Jurkat, Clone E6-1 (cell line): Measurements from ENCODE around the gene CLBA1.

Experiments
- DNase-seq: peaks from one replicate; pipeline ENCODE4 v3.0.0-alpha.2; 2011; ENCODE audit warnings: low read depth, low spot score
- H3K4me3 ChIP-seq: 2 replicates; pipeline ENCODE4 v1.5.1; 2011; ENCODE audit warnings: mild to moderate bottlenecking, low read length, control low read depth, moderate library complexity

The CLBA1 gene

DNA sequence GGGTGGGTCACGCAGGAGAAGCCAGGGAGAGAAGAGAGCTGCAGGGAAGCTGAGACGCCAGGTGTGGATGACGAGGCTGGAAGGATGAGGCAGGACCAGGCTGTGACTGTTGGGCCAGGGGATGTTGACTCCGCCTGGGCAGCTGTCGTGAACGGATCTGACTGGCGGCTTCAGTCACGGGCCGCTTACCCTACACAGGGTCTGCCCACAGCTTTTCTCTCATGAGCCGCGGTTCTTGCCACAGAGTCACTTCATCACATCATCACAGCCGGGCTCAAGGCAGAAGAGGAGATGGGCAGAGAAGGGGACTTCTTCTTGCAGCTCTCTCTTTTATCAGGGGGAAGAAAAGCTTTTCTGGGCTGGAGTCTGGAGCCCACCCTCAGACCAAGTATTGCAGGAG is 7.7 kb downstream of the CLBA1 start:
- DNase-seq, result no peak
- no peak overlapping the region for H3K4me3 ChIP-seq

DNA sequence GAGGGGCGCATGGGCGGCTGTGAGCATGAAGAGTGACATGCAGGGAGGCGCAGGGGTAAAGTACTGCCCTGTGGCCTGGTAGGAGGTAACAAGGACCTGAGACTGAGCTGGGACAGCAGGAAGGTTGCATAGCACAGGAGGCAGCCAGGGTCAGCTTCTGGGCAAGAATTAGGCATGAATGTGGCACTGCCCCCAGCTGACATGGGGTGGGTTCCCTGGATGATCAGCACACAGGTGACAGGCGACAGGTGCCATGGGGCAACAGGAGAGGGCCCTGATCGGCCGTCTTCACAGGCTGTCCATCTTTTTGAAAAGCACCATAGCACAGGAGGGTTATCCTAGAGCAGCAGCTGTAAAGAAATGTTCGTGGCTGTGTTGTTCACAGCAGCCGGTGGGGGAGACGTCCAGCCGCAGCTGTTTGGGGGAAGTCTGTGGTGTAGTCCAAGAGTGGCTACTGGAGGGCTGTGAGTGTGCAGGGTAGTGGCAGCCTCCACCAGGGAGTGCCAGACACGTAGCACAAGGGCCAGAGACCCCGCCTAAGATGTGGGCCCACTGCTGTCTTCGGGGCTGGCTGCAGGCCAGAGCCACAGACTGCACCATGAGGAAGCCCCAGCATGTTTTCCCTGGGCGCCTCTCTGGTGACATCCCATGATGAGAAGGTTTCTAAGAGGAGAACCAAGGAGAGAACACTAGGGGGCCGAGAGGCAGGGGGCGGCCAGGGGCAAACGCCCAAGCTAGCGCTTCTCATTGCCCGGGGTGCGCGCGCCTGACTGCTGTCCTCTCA is 8.4 kb downstream of the CLBA1 start:
- DNase-seq, result no peak
- no peak overlapping the region for H3K4me3 ChIP-seq

DNA sequence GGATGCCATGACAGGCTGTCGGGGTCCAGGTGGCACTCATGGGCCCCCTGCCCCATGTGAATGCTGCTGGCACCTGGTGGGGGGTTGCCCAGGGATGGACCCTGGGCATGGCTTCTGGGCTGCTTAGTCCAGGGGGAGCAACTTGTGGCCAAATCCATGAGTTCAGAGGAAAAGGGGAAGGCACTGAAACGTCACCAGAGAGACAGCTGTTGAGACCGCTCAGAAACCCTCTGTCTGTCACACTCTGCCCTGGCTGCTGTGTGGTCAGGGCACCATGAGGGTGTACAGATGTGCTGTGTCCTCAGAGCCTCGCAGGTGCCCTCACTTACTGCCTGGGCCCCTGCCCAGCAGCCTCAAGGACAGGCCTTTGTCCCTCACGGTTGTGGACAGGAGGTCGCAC is 9.4 kb downstream of the CLBA1 start:
- no peak overlapping the region for H3K4me3 ChIP-seq
- no peak for DNase-seq

DNA sequence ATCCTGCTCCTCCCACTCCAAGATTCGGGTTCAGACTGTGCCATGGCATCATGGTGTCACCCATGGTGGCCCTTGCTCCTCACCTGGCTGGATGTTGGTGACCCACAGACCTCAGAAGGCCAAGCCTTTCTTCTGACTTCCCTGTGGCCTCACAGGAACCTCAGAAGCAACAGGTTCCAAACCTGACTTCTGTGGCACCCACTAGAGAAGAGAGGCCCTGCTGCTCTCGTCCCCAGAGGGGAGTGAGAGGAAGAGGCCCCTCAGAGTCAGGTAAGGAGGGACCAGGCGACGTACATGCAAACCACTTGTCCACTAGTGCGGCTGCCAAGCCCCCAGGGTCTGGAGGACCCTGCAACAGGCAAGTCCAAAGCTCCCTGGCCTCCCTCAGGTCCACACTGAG is 10.4 kb downstream of the CLBA1 start:
- no peak for DNase-seq
- no peak overlapping the region for H3K4me3 ChIP-seq

DNA sequence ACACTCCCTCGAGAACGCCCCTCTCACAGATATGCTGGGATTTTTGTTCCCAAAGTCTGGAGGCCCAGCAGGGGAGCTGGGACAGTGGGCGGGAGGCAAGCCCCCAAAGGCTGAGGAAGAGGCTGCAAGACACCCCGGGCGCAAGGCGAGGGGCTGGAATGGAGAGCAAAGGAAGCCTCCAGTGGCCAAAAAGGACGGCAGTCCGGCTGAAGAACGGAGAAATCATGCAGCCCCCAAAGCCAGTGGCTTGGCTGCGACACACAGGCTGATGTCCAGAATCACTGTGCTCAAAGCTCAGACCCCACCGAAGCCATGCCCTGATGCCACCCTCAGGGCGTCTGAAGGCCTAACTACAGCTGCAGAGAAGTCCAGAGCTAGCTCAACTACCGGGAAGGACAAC is 10.9 kb downstream of the CLBA1 start:
- no peak for DNase-seq
- no peak overlapping the region for H3K4me3 ChIP-seq

DNA sequence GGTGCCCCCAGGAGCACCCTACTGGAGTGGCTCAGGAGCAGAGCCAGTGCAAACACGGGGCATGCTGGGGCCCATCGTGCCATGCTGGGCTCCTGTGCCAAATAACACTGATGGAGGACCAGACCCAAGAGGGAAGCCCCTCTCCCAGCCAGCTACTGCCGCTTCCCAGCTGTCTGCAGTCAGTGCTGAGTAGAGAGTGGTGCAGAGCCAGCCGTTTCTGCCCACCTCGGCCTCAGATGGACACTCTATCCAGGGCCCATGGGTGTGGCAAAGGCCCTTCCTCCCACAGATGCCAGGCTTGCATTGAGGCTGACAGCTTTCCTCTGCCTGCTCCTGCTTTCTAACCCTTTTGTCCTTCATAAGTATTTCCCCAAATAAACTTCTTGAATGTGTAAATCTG is 13.2 kb downstream of the CLBA1 start:
- H3K4me3 ChIP-seq, result no peak overlapping the region
- DNase-seq, result no peak

DNA sequence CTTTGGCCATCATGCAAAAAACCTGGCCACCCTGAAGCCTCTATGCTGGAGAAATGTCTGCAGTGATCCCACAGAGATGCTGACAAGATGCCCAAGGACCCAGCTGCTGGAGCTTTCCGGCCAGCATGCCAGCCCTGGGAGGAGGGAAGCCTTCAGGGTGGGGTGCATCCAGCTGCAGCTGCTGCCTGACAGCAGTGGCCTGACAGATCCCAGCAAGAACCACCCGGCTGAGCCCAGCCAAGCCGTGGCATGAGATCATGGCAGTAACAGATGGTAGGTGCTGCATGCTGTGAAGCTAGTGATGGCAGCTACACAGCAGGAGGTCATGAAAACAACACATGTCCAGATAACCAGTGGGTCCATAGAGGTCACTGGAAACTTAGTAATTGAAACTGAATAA is 13.8 kb downstream of the CLBA1 start:
- no peak overlapping the region for H3K4me3 ChIP-seq
- no peak for DNase-seq

DNA sequence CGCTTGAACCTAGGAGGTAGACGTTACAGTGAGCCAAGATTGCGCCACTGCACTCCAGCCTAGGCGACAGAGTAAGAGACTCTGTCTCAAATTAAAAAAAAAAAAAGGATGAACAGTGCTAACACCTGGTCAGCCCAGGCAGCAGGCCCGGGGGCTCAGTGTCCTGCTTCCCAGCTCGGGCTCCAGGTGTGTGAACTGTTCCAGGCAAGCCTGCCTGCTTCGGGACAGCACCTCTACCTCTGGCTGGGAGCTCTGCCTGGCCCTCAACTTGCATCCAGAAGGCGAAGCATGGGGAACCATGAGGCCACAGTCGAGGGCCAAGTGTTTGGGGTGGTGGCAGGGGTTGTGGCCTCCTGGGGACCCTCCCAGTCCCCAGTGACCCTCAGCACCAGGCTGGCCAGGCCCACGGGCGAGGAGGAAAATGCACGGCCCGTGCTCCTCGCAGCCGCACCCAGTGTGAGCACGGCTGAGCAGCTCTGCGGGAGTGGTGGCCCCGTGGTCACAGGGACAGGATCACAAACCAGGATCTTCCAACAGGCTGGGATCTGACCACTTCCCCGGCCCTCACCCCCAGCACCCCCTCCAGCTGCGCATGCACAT is 19.8 kb downstream of the CLBA1 start:
- no peak for DNase-seq
- H3K4me3 ChIP-seq, result no peak overlapping the region

DNA sequence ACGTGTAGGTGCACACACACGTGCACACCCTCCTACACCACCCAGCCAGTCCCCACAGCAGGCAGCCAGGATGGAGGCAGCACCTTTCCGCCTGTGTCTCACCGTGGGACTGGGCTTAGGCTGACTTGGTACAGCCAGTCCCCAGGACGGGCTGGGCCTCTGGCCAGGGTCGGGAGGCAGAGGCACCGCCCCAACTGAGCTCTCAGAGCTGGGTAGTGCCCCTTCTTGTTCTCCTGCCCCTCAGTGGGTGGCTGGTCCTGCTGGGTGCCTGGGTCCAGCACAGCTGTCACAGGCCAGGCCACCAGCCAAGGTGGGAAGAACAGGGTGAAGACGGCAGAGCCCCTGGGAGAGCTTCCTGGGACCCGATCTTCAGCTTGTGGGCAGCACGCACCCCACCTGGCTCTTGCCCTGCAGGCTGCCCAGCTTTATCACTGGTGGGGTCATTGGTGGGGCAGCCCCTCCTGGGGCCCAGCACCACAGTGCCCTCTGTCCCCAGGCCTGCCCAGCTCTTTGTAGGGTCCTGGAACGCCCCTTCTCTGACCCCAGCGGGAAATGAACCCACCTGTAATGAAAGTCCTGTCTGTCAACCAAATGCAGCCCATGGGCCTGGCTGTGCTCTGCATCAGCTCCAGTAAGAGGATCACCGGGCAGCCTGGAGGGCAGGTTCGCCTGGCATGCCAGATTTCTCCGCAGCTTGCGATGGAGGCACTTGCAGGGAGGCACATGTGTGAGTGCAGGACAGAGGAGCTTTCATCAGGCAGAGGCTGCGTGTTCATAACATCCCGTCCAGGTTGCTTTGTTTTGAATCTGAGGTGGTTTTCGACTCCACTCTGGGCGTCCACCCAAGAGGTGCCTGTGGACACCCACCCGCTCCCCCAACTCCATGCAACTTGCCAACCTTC is 20.6 kb downstream of the CLBA1 start:
- no peak overlapping the region for H3K4me3 ChIP-seq
- DNase-seq, result no peak

DNA sequence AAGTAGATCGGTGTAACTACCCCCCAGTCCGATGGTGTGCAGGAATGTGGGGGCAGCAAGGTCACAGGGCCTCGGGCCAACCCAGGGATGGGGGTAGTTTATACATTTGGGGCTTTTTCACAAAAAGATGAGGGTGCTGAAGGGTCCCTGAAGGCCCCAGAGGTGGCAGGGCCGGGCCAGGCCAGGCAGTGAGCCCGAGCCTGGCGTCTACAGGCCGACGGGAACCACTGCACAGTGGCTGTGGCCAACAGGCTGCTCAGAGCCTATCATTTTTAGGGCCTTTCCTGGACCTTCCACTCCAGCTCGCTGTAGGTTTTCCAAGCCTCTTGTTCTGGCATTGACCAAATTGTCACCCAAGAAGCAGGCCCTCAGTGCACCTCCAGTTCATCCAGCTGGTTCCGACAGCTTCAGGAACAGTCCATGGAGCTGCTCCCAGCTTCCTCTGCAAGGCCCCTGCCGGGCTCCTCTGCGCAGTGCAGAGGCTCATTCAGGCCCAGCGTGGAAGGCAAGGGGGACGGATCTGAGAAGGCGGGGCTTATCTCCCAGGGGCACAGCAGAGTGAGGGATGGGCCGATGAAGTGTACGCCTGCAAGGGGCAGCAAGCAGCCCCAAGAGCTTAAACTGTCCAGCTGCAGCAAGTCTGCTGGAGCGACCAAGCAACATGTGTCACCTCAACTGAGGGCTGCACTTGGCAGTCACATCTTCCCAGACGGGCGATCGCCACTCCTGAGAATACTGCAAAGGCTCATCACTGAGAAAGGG is 21.4 kb downstream of the CLBA1 start:
- no peak for DNase-seq
- no peak overlapping the region for H3K4me3 ChIP-seq

DNA sequence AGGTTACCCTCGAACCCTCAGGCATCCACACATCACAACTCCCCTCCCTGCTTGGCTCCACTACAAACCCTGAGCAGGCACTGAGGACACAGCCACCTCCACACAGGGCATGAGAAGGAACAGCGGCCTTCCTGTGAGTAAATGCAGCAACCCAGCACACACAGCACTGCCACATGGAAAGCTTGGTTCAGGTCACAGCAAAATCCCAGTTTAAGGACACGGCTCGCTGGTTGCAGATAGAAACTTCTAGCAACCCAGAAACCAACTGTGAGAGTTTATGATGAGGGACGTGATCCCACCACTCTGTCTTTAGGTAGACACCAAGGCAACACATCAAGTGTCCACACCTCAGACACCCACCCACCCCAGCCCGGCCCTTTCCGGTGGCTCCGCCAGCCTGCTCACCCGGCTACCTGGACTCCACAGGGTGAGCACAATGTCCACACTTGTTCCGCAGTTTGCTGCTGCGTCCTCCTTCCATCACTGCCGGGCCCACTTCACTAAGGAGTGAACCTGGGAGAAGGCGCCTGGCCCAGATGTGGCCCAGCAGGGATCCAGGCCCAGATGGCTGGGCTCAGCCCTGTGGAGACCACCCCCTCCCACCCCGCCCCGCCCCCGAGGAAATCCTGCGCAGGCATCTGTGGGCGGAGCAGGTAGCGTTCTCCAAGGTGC is 22.1 kb downstream of the CLBA1 start:
- DNase-seq, result no peak
- H3K4me3 ChIP-seq, result no peak overlapping the region

DNA sequence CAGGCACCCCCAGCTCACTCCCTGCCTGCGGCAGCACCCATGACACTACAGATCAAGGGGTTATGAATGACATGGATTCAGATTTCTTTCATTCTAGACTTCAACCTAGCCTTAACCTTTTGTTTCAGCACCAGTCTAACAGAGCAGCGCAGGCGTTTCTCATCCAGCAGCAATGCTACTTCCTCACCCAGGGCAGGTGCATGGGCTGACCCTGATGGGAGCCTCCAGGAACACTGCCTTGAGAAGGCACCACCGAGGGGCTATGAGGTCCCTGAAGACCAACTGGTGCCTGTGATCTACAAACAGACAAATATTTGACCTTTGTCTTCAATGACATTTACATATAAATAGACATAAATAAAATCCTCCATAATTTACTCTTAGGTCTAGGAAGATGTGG is 24.5 kb downstream of the CLBA1 start:
- no peak overlapping the region for H3K4me3 ChIP-seq
- no peak for DNase-seq

DNA sequence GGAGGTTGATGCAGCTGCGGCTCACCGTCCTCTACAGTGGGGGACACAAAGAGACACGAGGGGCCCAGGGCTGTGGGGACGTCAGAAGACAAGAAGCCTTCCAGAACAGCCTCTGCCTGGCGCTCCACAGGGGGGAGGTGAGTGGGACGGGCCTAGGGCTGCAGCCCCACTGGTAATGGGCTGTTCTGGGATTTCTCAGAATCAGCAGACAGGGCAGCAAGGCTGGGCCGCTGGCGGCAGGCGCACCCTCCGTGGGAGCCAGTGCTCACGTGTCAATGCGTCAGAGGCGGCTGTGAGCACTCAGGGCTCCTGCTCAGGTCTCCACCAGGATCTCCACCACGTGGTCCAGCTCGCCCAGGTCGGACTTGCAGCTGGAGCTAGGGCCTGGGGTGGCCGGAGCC is 25.3 kb downstream of the CLBA1 start:
- H3K4me3 ChIP-seq, result no peak overlapping the region
- no peak for DNase-seq

DNA sequence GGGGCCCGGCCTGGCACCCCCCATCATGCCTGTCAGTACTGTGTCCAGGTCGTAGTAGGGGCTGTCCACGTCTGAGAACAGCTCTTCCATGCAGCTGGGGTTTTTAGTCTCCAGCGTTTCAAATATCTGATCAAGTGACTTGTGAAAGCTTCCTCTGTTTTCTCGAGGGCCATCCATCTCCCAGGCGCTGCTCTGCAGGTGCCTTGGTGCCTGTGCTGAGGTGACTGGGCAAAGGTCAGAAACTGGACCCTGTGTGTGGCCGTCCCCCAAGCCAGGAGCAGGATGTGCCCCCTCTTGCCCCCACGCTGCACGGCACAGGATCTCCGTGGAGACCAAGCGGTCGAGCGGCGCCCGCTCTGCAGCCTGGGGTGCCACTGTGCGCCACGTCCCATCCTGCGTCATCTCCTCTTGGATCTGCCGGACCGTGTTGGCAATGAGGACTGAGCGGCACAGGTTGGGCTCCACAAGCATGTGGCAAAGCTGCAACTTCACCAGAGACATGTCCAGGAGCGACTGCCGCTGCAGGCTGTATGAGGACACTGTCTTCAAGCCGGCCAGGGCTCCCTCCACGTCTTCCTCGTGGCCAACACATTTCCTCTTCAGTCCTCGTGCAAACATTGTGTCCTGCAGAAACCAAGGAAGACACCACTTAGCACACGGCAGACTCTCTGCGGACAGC is 25.9 kb downstream of the CLBA1 start:
- no peak for DNase-seq
- H3K4me3 ChIP-seq, result no peak overlapping the region

DNA sequence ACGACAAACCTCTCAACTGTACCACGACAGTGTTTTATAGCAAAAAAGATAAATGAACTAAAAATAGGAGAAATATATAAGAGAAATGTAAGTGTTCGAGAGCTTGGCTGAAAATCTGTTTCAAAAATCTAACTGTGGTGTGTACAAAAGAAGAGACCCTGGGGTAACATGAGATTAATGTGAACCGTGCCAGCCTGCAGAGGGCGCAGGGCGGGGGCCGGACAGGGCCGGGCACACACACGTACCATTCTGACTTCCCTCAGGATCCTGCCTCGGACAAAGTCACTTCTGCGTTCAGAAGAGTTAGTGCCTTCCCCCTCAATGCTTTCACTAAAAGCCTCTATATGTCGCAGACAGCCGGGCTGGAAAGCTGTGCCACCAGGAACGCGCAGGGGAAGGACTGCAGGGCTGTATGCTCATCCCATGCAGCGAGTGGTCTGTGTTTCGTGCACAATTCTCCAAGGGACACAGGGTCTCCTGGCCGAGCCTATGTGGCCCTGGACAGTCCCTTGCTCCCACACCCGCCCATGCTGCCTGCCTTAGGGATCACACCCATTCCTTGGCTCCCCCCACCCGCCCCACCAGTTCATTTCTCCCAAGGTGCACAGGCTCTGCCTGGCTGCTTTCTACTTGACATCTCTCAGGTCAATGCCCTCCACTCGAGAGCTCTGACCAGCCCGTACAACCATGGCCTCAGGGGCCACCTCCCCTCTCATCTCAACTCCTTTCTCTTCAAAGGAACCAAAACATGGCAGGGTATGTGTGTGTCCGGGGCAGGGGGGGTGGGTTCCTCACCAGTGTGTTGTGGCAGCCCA is 26.8 kb downstream of the CLBA1 start:
- DNase-seq, result no peak
- no peak overlapping the region for H3K4me3 ChIP-seq

DNA sequence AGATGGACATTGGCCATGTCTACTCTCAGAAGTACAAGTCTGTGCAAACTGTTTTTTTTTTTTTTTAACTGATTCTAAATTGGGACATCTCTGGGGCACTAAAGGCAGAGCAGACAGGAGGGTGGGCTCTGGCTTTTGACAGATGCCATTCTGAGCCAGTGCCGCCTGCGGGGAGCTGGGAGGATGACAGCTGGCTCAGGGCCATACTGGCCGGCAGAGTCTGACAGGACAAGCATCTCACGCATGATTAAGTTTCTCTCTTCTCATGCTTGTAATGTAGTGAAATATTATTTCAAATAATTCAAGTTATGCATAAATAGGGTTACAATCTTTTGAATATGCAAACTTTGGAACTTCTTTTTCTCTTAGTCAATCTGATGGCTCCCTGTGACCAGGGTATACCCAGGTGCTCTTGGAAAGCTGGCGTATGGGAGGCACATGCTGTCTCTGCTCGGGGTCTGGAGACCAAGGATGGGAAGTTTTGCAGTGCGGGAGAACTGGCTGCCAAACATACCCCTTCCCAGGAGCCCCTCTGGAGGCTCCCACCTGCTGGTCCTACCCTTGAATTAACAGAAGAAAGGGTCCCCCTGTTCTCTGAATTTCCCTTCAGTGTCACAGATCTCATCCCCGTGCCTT is 27.7 kb downstream of the CLBA1 start:
- no peak overlapping the region for H3K4me3 ChIP-seq
- DNase-seq, result no peak

DNA sequence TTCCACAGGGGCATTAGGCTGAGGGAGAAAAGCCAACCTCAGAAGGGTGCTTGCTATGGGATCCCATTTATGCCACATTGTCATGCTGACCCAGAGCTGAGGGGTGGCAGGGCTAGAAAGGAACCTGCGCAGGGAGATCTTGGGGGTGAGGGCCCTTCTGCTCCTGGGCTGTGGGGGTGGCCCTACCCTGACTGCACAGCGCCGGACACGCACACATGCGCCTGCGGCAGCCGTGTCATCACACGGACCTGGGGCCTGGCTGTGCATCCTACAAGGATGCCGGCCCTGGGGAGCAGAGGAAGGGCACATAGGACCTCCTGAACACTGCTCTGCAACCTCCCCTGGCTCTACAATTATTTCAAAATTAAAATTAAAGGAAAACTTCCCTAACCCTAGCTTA is 28.4 kb downstream of the CLBA1 start:
- DNase-seq, result no peak
- H3K4me3 ChIP-seq, result no peak overlapping the region
